ENCODE data around the gene PTPRK. TPM values are rescaled to one million over a fixed set of nuclear protein-coding genes. Genes with fewer than 3 reads are reported as not detected.
"Not testable (repeated sequence)": the region's sequence is repeated elsewhere in the genome, so short reads cannot be mapped to it uniquely, and the experiment has no call there.

Gene PTPRK
- polyA plus RNA-seq, 12 donors, result 15.0 to 27.8 (median 21.1) TPM; not detected in 1

DNA sequence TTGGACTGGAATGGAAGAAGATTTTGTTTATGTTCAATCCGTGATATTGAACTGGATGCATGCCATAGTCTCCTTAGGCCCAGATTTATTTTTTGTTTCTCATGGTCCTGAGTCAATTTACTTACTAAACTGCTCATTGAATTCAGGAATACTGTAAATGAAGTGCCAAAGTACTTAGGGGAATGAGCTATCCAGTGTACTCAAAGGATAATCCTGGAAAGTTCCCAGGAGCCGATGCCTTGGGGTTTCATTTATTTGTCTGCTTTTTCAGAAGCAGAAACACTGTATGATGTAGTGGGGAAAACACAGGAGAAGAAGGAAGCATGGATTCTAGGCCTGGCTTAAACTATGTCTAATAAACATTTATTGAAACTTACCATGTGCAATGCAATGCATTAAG, 563.4 kb downstream of the PTPRK start:
- peak; percentile 42 for DNase-seq

DNA sequence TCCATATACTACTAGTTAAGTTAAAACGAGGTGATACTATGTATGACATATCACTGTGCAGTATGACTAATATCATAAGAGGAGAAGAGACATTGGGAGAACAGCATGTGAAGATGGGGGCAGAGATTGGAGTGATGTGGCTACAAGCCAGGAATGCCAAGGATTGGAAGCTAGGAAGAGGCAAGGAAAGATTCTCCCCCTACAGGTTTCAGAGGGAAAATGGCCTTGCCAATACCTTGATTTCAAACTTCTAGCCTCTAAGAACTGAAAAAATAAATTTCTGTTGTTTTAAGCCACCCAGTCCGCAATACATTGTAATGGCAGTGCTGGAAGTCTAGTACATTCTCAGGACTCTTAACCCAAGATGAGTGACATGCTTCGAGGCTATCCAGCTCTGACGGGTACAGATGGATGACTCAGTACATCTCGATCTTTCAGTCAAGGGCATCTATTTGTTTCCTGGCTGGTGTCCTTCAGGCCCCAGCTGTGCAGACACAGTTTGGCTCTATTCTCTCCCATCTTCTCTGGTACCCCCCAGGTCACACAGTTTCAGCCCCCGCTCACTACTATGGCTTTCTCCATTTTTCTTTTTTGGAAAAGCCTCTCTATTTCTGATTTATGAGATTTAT, 564.0 kb downstream of the PTPRK start:
- DNase-seq, result no peak

DNA sequence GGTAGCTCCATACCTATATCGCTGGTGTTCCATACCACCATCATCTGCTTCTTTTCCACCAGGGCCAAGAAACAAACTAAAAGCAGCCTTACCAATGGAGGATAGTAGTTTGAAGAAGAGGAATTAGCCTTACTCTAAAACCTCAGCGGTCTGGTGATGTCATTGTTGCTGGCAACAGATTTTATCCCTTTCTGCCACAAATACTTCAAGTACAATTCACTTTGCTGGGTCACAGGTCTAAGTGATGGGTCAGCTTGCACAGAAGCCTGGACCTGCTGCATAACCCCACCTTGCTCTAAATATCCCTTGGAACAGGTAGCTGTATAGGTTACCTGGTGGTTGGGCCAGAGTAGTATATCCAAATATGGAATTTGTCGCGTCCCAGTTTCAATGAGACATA, 566.3 kb downstream of the PTPRK start:
- DNase-seq, result no peak

DNA sequence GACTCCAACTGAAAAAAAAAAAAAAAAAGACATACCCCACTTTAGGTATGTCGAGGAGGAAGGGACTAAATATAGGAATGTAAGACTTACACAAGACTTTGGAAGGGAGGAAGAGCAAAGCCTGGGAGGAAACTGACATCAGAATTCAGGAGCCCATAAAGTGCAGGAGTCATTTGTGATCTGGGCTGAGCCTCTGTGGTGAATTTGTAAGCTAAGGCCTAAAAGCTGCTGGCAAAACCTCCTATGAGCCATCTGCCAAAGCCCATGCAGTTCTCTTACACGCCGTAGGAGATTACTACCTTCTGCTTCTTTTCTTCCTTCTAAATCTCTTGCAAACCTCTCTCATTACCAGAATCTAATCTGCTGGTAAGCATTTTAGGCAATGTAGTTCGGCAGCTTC, 567.6 kb downstream of the PTPRK start:
- no peak for DNase-seq

DNA sequence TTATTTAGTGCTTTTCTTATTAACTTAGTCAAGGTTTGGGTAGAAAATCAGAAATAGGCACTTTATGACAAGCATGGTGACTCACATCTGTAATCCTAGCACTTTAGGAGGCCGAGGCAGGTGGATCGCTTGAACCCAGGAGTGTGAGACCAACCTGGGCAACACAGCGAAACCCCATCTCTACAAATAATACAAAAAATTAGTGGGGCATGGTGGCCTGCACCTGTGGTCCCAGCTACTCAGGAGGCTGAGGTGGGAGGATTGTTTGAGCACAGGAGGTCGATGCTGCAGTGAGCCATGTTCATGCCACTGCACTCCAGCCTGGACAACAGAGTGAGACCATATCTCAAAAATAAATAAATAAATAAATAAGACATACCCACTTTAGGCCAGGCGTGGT, 568.2 kb downstream of the PTPRK start:
- no peak for DNase-seq

DNA sequence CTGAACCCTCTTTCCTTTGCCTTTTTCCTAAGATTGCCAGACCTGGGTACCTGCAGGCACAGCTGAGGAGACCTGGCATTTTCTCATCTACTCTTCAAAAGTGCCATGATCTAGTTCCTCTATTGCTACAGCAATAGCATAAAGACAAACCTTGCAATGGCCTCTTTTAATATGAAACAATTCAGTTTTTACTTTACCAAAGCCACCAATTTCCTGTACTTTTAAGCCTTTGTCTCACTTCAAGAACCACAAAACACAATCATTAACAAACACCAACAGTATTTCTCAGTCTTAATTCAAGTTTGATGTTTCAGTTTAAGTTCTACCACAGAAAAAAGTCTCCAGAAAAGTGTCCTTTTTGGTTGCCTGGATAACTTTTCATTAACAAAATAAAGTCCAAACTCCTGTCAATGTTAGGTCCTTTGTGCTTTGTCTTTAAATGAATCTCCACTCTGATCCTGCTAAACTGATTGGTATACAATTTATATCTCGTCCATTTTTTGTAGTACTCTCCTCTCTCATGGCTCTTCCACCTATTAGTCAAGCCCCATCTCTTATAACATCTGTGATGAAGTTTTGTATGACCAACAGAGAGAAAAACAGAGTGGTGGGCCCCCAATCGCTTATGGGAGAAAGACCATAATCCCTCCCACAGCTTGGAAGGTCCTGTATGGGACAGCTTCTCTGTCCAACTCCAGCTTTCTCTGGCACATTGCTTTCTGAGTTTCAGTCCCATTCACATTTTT, 569.1 kb downstream of the PTPRK start:
- no peak for DNase-seq

DNA sequence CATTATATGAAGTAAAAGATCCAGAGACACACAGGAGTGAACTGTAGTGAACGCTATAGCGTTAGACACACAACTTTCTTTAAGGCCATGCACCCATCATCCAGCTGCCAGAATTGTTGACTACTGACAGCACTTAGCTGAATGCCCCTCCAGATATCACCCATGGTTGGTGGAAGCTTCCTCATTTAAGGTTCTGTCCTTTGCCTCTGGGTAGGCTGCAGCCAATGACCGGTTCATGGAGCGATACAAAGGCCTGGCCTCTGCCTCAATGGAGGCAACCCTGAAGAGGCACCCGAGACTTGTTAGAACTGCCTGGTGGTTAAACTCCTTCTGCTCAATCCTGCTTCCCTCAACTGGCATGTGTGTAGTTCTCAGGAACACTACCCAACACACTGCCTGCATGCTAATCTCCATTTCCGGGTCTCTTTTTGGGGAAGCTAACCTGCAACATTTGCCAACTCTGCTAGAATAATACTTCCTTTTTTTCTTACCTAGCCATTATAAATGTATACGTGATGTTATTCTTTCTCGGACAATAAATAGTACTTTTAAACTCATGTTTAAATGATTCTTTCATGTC, 569.7 kb downstream of the PTPRK start:
- no peak for DNase-seq

DNA sequence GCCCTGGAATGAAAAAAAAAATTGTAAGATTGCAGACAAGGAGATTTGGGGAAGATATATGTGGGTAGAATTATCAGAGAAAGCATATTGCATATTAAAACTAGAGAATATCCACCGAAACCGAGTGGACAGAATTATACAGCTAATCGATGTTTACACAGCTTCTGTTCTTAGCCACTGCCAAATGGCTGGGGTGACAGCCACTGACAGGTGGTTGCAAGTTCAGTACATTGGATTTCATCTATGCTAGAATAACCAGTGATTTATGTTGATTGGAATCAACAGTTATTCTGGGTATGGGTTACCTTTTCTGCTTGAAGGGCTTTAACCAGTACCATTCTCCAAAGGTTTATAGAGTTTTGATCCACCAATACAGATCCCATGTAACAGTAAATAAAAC, 571.1 kb downstream of the PTPRK start:
- no peak for DNase-seq

DNA sequence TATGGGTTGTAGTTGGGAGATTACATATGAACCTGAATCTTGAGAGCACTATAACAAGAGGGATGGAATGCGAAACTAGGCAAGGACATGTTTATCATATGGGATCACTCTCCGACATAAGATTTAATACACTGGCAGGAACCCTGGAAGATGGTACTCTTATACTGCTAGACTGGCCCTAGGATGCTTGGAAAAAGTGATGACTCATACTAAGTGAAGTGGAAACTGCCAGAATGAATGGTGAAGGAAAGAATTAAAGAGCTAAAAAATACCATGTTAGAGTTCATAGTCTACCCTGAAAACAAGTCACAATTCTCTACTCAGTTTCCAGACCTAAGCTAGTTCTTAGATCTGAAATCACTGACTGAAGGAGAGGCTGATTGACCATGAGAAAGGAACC, 574.0 kb downstream of the PTPRK start:
- no peak for DNase-seq

DNA sequence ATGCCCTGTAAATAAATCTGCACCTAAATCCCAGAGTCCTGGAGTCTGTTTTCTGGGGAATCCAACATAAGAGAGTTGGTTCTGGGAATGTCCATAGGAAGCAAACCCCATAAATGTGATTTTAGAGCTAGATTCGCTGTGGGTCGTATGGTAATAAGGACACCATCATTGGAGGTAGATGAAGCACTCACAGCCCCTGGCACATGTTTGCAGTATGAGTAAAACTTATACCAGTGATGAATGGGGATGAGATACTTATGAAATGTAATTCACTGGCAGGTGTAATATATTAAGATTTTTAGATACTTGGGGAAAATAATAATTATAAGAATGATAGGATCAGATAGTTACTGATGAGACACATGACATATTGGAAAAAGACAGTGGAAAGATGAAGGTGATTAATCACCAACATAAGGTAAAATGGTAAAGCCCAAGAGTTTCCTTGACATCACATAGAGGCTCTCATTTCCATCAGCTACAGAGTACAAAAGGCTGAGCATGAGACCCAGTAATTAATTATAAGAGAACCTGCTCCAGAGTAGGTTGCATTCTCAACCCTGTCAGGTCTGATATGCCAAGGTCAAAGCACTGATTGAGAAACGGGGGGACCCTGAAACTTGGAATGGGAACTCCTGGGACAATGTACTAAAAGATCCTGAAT, 574.8 kb downstream of the PTPRK start:
- no peak for DNase-seq

DNA sequence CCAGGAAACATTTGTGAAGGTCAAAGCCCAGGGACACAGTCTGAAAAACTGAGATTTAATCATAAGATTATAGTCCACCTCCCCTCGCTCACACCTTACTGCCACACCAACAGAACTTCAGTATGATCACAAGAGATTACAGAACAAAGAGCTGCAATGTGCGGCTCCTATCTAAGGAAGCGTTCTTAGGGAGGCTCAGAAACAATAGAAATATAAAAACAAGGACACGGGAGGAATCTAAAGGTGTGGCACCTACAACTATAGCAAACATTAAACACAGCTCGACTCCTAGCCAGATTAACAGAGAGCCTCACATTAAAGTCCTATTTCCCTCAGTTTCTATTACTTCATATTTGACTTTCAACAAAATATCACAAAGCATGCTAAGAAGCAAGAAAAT, 579.2 kb downstream of the PTPRK start:
- DNase-seq, result no peak

DNA sequence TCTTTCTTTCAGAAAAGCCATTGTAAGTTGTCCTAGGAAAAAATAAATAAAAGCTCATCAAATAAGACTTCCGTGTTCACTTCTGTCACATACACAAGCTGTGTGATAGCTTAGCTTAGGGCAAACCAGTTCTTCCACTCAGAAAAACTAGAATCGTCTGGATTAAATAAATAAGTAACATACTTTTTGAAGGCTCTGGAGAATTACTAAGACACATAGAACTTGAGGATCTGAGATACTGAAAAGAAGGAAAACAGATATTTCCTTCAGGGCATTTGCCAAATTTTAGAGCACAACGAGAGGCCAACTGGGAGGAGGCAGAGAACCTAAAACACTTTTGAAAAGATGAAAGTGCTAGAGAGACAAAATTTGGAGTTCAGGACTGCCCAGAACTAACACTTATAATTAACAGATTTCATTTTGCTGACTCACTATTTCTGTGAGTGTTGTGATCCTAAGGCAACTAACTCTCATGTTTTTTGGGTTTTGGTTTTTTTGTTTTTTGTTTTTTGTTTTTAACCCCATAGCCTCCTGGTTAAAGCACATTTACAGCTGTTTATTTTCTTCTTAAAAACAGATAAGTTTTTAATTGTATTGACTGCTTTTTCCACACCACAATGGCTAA, 580.8 kb downstream of the PTPRK start:
- no peak for DNase-seq

DNA sequence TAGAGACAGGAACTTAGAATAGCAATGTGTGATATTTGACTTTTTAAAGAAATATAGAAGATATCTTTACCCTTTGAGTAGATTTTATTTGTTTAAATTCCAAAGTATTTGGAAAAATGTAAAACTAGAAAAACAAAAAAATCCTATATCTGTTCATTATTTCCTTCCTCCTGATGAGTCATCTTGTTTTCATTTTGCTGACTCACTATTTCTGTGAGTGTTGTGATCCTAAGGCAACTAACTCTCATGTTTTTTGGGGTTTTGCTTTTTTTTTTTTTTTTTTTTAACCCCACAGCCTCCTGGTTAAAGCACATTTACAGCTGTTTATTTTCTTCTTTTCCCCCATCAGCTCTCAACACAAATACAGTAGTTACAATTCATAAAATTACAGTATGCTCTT, 581.7 kb downstream of the PTPRK start:
- no peak for DNase-seq

DNA sequence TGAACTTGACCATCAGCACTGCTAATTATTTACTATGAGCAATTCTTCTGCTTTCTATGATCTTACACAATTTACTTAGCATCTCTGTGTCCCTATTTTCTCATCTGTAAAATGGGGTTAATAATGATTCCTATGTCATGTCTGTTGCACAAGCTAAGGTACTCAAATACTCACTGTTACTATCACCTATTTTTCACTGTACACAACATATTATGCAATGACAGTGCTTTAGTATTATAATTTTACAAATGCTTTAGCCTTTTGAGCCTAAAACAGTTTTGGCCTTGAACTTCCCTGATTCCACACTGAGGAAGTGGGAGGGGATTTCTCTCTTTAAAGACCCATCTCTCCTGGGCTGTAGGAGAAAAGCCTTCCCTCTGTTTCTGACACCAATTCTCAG, 582.7 kb downstream of the PTPRK start:
- no peak for DNase-seq

DNA sequence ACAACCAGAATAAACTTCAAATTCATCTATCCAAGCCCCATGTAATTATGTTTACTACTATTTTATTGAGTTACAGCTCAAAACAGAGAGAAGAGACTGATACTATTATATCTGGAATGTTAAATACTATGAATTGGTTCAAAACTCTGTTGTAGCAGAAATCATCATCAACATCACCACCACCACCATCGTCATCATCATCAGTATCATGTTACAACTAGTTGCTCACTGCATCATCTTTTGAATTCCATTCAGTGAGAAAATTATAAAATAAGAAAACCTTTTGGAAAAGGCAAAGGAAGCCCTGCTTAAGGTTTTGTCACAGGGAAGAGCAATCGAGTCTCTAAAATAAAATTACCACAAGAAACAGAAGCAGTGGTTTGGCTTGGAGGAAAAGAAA, 583.3 kb downstream of the PTPRK start:
- DNase-seq, result no peak

DNA sequence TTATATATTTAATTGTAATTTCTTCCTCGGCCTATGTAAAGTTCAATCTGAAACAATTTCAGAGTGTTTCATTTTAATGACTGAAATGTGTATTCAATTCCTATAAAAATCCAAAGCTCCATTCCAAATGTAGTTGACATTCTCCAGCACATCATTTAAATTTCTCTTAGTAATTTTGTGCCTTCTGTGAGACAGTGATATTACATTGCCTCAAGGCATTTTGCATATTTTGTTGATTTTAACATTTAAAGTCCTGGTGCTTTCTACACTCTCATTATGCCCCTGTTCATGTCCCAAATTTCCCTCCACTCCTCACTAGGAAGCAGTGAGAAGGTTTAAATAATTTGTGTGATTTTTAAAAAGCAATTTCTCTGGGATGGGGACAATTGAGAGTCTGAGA, 585.4 kb downstream of the PTPRK start:
- DNase-seq, result no peak

DNA sequence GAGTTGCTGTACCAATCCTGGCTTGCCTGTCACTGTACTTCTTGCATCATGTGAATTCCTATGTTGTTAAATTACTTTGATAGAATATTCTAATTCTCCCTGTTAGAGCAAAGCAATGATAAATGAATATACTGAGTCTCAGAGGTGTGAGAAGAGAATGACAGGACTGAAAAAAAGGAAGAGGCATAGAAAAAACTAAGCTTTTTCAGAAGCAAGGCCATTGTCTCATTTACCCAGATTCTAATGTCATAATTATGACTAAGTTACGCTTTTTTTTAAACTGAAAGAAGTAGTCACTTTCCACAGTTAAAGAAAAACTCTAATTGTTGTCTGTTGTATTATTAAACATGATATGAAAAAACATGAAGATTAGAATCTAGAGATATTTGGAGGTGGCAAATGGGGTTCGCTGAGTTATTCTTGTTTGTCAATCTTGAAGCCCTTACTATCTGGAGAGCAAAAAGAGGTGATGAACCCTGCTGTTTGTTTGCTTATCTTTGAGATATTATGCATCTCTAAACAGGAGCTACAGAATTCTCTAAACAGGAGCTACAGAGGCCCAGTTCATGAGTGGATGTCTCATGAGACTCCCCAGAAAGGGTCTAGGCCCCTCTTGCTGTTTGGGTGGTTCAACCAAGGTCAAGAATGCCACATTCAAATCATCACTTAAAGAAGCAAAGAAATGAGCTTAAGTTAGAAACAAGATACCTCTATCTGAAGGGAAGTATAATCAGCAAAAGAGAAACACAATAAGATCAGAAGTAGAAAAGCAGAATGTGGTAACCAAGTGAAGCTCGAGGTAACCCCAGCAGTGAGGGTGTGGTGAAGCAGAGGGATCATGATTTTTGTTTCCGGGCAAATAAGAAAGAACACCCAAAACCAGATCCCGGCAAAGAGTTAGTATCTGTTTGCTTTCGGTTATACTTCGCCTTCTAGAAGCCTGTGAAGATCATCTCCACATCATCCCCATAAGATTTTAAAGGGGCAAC, 586.3 kb downstream of the PTPRK start:
- DNase-seq, result no peak

DNA sequence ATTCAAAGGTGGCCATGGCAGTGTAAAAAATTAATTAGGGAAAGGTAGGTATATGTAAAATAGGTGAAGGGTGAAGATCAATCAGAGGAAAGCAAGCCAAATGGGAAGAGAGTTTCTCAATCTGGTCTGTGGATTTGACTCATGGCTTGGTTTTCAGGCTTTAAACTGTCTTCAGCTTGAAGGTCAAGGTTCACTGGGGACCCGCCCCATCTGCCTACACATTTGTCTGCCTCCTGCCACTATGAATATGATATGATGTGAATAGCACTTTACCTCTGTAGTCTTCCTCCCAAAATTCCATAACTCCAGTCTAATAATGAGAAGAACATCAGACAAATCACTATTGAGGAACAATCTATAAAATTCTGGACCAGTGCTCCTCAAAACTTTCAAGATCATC, 587.3 kb downstream of the PTPRK start:
- DNase-seq, result no peak

DNA sequence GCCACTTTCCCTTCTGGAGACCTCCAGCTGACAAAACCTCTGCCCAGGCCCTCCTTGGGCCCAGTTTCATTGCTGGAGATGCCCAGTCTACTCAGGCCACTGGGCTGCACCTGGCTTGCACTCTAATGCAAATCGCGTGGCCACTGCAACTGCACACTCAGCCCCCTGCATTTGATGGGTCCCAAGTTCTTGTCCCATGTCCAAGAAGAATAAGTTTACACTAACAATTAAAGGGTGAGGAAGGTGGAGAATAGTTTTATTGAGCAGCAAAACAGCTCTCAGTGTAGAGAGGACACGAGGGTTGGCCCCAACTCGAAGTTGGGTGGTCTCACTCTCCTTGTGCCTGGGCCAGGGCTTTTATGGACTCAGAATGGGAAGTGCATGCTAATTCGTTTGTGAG, 587.7 kb downstream of the PTPRK start:
- no peak for DNase-seq

DNA sequence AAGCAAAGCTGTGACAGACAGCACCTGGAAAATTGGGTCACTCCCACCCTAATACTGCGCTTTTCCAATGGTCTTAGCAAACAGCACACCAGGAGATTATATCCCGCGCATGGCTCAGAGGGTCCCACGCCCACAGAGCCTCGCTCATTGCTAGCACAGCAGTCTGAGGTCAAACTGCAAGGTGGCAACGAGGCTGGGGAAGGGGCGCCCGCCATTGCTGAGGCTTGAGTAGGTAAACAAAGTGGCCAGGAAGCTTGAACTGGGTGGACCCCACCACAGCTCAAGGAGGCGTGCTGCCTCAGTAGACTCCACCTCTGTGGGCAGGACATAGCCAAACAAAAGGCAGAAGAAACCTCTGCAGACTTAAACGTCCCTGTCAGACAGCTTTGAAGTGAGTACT, 594.0 kb downstream of the PTPRK start:
- not testable (repeated sequence) for DNase-seq

DNA sequence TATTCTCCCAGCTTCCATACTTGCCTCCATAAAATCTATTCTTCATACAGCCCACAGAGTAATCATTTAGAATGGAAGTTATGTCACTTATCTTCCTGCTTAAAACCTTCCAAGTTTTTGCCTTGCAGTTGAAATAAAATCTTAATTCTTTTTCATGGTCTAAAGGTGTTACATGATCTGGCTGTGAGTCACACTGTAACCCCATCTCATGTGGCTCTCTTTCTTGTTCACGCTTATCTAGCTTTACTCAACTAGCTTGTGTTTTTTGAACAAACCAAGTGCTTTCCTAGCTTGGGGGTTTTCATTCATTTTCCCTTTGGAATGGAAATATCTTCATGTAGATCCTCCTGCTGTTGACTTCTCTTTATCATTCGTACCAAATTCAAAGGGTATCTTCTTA, 596.0 kb downstream of the PTPRK start:
- no peak for DNase-seq

Measured in muscle of arm (tissue), 12 donors.